ENCODE results near the gene NDUFAB1.
"Not testable (repeated sequence)": the region's sequence is repeated elsewhere in the genome, so short reads cannot be mapped to it uniquely, and the experiment has no call there.

The NDUFAB1 gene

DNA sequence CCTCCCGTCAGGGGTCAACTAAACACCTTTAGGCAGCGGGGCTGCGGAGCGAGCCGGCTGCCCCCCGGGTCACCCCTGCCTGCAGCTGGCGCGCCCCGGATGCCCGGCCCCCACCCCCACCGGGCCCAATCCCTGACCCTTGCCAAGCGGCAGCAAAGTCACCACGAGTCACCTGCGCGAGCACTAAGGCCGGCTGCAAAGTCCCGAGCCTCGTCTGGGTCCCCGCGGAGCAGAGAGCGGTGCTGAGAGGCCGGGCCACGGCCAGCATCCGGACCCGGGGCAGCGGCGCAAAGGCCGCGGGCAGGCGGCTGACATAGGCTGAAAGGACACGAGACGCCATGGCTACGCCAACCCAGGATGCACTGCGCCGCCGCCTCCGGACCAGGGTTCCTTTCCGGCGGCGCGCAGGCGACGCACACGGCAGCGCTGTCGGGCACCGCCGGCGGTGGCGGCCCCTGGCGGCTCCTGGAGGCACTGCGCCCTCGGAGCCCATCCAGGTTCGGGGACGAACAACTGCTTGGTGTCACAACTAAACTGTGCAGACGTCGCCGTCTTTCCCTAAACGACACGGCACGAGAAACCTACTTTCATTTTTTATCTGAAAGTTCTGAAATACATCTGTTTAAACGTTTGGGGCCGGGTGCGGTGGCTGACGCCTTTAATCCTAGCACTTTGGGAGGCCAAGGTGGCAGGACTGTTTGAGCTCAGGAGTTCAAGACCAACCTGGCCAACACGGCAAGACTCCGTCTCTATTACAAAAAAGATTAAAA, at the start of gene NDUFAB1:
TSS of gene NDUFAB1 (minus strand) at position 366 of the 770 bp plus-strand sequence. CDS start at position 340, 26 bp downstream.
- ChIA-PET POLR2A (ENCODE audit: low non-redundant PET) (no interaction called here), CTCF (interaction anchor here (0.6 to 1.2 kb wide), 8 partner anchors 10 to 1583 kb away, joined by 3 to 8 read pairs (median 4); no protein-coding TSS in a partner anchor)
- peak within 1 kb of the TSS; percentile 76 for H3K27ac ChIP-seq
- TF ChIP-seq, protein P1, sequence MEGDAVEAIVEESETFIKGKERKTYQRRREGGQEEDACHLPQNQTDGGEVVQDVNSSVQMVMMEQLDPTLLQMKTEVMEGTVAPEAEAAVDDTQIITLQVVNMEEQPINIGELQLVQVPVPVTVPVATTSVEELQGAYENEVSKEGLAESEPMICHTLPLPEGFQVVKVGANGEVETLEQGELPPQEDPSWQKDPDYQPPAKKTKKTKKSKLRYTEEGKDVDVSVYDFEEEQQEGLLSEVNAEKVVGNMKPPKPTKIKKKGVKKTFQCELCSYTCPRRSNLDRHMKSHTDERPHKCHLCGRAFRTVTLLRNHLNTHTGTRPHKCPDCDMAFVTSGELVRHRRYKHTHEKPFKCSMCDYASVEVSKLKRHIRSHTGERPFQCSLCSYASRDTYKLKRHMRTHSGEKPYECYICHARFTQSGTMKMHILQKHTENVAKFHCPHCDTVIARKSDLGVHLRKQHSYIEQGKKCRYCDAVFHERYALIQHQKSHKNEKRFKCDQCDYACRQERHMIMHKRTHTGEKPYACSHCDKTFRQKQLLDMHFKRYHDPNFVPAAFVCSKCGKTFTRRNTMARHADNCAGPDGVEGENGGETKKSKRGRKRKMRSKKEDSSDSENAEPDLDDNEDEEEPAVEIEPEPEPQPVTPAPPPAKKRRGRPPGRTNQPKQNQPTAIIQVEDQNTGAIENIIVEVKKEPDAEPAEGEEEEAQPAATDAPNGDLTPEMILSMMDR (conservative IDR thresholded peaks at IDR 0.05; ENCODE audit: low read depth), result peak; percentile 99
- DNase-seq (ENCODE audit: low spot score), result peak; percentile 81

DNA sequence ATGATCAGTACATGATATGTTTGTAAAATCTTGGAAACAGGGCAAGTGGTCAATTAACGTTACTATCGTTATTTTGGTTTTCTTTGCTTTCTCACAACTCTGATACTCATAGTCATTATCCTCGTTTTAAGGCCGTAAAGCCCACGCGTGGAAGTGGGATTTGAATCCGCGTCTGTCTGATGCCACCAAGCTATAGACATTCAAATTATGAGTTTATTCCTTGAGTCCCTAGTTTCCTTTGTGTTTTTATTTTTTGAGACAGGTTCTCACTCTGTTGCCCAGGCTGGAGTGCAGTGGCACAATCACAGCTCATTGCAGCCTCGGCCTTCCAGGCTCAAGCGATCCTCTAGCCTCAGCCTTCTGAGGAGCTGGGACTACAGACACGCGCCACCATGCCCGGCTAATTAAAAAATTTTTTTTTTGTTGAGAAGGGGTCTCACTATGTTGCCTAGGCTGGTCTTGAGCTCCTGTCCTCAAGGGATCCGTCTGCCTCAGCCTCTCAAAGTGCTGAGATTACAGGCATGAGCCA, 46.2 kb upstream of the NDUFAB1 start:
- CTCF ChIA-PET, result no interaction called here
- H3K27ac ChIP-seq, result peak overlapping the region; percentile 81
- POLR2A ChIA-PET (ENCODE audit: low non-redundant PET), result interaction anchor here (0.6 to 0.7 kb wide), 2 partner anchors 12 to 25 kb away, joined by 3 read pairs; no protein-coding TSS in a partner anchor
- DNase-seq (ENCODE audit: low spot score), result no peak
- TF ChIP-seq, protein P1 (conservative IDR thresholded peaks at IDR 0.05; ENCODE audit: low read depth), result no peak

- TF ChIP-seq, protein P1 (conservative IDR thresholded peaks at IDR 0.05; ENCODE audit: low read depth), result no peak
- ChIA-PET POLR2A (ENCODE audit: low non-redundant PET) (no interaction called here), CTCF (no interaction called here)
- peak; percentile 95 for DNase-seq (ENCODE audit: low spot score)
- H3K27ac ChIP-seq, result peak within 1 kb of the TSS; percentile 81
These were observed 45.0 kb upstream of the NDUFAB1 start, which contains the start of the genes DCTN5 and PALB2 for GRCh38 chr16:23640931-23641765. Gene DCTN5 (plus strand): TSS chr16:23641466. CDS start chr16:23641543, 77 bp downstream. Gene PALB2 (minus strand): TSS chr16:23641310. CDS start chr16:23641157, 153 bp downstream.

GRCh38 chr16:23640615-23640930, 44.5 kb upstream of the NDUFAB1 start:
- ChIA-PET CTCF (interaction anchor here (0.6 kb wide), 1 partner anchor 527 kb away, joined by 3 read pairs; no protein-coding TSS in a partner anchor), POLR2A (ENCODE audit: low non-redundant PET) (no interaction called here)
- peak overlapping the region; percentile 81 for H3K27ac ChIP-seq
- TF ChIP-seq, protein P1 (conservative IDR thresholded peaks at IDR 0.05; ENCODE audit: low read depth), result no peak
- DNase-seq (ENCODE audit: low spot score), result peak; percentile 44

- DNase-seq (ENCODE audit: low spot score), result no peak
- TF ChIP-seq, protein P1 (conservative IDR thresholded peaks at IDR 0.05; ENCODE audit: low read depth), result no peak
- ChIA-PET CTCF (no interaction called here), POLR2A (ENCODE audit: low non-redundant PET) (no interaction called here)
- no peak overlapping the region for H3K27ac ChIP-seq
These were observed 39.8 kb upstream of the NDUFAB1 start for GRCh38 chr16:23635958-23636357.

DNA sequence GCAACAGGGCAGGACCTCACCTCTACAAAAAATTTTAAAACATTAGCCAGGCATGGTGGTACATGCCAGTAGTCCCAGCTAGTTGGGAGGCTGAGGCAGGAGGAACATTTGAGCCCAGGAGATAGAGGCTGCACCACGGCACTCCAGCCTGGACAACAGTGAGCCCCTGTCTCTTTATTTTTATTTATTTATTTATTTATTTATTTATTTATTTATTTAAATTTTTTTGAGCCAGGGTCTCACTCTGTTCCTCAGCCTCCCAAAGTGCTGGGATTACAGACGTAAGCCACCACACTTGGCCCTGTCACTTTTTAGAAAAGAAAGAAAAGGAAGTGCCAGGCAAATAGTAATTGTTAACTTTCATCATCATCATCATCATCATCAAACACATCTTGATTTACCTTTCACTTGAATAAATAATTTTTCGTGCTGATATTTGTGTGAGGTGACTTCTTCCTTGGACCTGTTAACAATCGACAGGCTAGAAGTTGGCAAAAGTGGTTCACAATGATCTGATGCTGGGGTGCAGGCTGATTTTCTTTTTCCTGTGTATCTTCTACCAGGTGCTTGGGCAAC, 38.4 kb upstream of the NDUFAB1 start:
- no peak overlapping the region for H3K27ac ChIP-seq
- ChIA-PET CTCF (no interaction called here), POLR2A (ENCODE audit: low non-redundant PET) (no interaction called here)
- DNase-seq (ENCODE audit: low spot score), result no peak
- TF ChIP-seq, protein P1 (conservative IDR thresholded peaks at IDR 0.05; ENCODE audit: low read depth), result no peak

GRCh38 chr16:23631874-23632273, 35.8 kb upstream of the NDUFAB1 start:
- POLR2A ChIA-PET (ENCODE audit: low non-redundant PET); H3K27ac ChIP-seq; DNase-seq (ENCODE audit: low spot score); CTCF ChIA-PET: not testable (repeated sequence)

Measured in RWPE1 (cell line).